Measurements from ENCODE around the gene NDUFS4. TPM values are rescaled to one million over a fixed set of nuclear protein-coding genes. Genes with fewer than 3 reads are reported as not detected.
A peak's percentile ranks its signal among the peaks of the same experiment; 100 is the strongest.

NDUFS4 gene
- total and polyA plus RNA-seq, 2 donors (not counting 1 experiment from before 2014, with no cell fraction given) = 147 to 194 TPM

GRCh38 chr5:53558966-53559365 is 1.5 kb upstream of the NDUFS4 start:
- H3K79me2 ChIP-seq (ENCODE audit: control insufficient read depth, insufficient read depth, low read length) = peaks cover 33% of the 10 kb centered on the region
- no peak overlapping the region for H3K4me2 ChIP-seq (ENCODE audit: extremely low read depth, insufficient read depth, low read length)
- H3K4me3 ChIP-seq (replicated peaks in 1 of 4; ENCODE audit: control extremely low read depth in 1 of 4, insufficient read depth in 1 of 4, low read depth in 3 of 4, low read length in 4 of 4) = no peak overlapping the region
- H3K9me3 ChIP-seq (ENCODE audit: control insufficient read depth, insufficient read depth, low read depth, low read length) = no peaks in the 10 kb centered on the region
- H3K27me3 ChIP-seq (ENCODE audit: control insufficient read depth, insufficient read depth, low read length) = no peaks in the 10 kb centered on the region
- DNase-seq (ENCODE audit: low read depth in 2 of 2) = no peak
- TF ChIP-seq EZH2 (IDR thresholded peaks at IDR 0.05; ENCODE audit: low read length, missing control alignments) (no peak), CTCF (conservative IDR thresholded peaks at IDR 0.05 in 1 of 2, IDR thresholded peaks at IDR 0.05 in 1 of 2; ENCODE audit: low read depth in 1 of 2, low read length in 2 of 2) (no peak)
- no peak overlapping the region for H3K27ac ChIP-seq (ENCODE audit: insufficient read depth, low read length)
- no peak overlapping the region for H2AFZ ChIP-seq (ENCODE audit: low read length)
- no peaks in the 10 kb centered on the region for H4K20me1 ChIP-seq (ENCODE audit: control insufficient read depth, extremely low read depth, insufficient read depth, low read length)
- no peaks in the 10 kb centered on the region for H3K36me3 ChIP-seq (ENCODE audit: control insufficient read depth, insufficient read depth, low read length)
- H3K4me1 ChIP-seq (ENCODE audit: control insufficient read depth, extremely low read depth, insufficient read depth, low read length) = no peaks in the 10 kb centered on the region
- no peak overlapping the region for H3K9ac ChIP-seq (ENCODE audit: insufficient read depth, low read length)

- Histone ChIP-seq H2AFZ (ENCODE audit: low read length) (peak overlapping the region; percentile 66), H3K79me2 (ENCODE audit: control insufficient read depth, insufficient read depth, low read length) (peaks cover 44% of the 10 kb centered on the region), H3K27ac (ENCODE audit: insufficient read depth, low read length) (no peak overlapping the region), H3K4me1 (ENCODE audit: control insufficient read depth, extremely low read depth, insufficient read depth, low read length) (no peaks in the 10 kb centered on the region), H3K27me3 (ENCODE audit: control insufficient read depth, insufficient read depth, low read length) (no peaks in the 10 kb centered on the region), H3K9ac (ENCODE audit: insufficient read depth, low read length) (no peak overlapping the region), H3K9me3 (ENCODE audit: control insufficient read depth, insufficient read depth, low read depth, low read length) (no peaks in the 10 kb centered on the region), H3K4me2 (ENCODE audit: extremely low read depth, insufficient read depth, low read length) (peak overlapping the region; percentile 82), H3K36me3 (ENCODE audit: control insufficient read depth, insufficient read depth, low read length) (no peaks in the 10 kb centered on the region), H3K4me3 (replicated peaks in 1 of 4; ENCODE audit: control extremely low read depth in 1 of 4, insufficient read depth in 1 of 4, low read depth in 3 of 4, low read length in 4 of 4) (peak overlapping the region; percentile 68 to 97 (median 90)), H4K20me1 (ENCODE audit: control insufficient read depth, extremely low read depth, insufficient read depth, low read length) (no peaks in the 10 kb centered on the region)
- TF ChIP-seq CTCF (conservative IDR thresholded peaks at IDR 0.05 in 1 of 2, IDR thresholded peaks at IDR 0.05 in 1 of 2; ENCODE audit: low read depth in 1 of 2, low read length in 2 of 2) (no peak), EZH2 (IDR thresholded peaks at IDR 0.05; ENCODE audit: low read length, missing control alignments) (no peak)
- DNase-seq (ENCODE audit: low read depth in 2 of 2) = no peak
Observed at GRCh38 chr5:53560028-53560427, 411 bp upstream of the NDUFS4 start.

GRCh38 chr5:53568401-53568800 is 8.0 kb downstream of the NDUFS4 start:
- no peak overlapping the region for H2AFZ ChIP-seq (ENCODE audit: low read length)
- H4K20me1 ChIP-seq (ENCODE audit: control insufficient read depth, extremely low read depth, insufficient read depth, low read length) = no peaks in the 10 kb centered on the region
- H3K4me3 ChIP-seq (replicated peaks in 1 of 4; ENCODE audit: control extremely low read depth in 1 of 4, insufficient read depth in 1 of 4, low read depth in 3 of 4, low read length in 4 of 4) = no peak overlapping the region
- H3K36me3 ChIP-seq (ENCODE audit: control insufficient read depth, insufficient read depth, low read length) = no peaks in the 10 kb centered on the region
- DNase-seq (ENCODE audit: low read depth in 2 of 2) = no peak
- H3K9ac ChIP-seq (ENCODE audit: insufficient read depth, low read length) = no peak overlapping the region
- no peaks in the 10 kb centered on the region for H3K27me3 ChIP-seq (ENCODE audit: control insufficient read depth, insufficient read depth, low read length)
- H3K27ac ChIP-seq (ENCODE audit: insufficient read depth, low read length) = no peak overlapping the region
- no peak overlapping the region for H3K4me2 ChIP-seq (ENCODE audit: extremely low read depth, insufficient read depth, low read length)
- H3K79me2 ChIP-seq (ENCODE audit: control insufficient read depth, insufficient read depth, low read length) = peaks cover 78% of the 10 kb centered on the region
- no peaks in the 10 kb centered on the region for H3K4me1 ChIP-seq (ENCODE audit: control insufficient read depth, extremely low read depth, insufficient read depth, low read length)
- TF ChIP-seq EZH2 (IDR thresholded peaks at IDR 0.05; ENCODE audit: low read length, missing control alignments) = no peak
- no peak for TF ChIP-seq CTCF (conservative IDR thresholded peaks at IDR 0.05 in 1 of 2, IDR thresholded peaks at IDR 0.05 in 1 of 2; ENCODE audit: low read depth in 1 of 2, low read length in 2 of 2)
- H3K9me3 ChIP-seq (ENCODE audit: control insufficient read depth, insufficient read depth, low read depth, low read length) = no peaks in the 10 kb centered on the region

All from fibroblast of lung (primary cell).